GM08714 (cell line): ENCODE results near the gene ZHX3.
"Not testable (repeated sequence)": the region's sequence is repeated elsewhere in the genome, so short reads cannot be mapped to it uniquely, and the experiment has no call there.

Experiments
- H3K4me3 ChIP-seq: fragments of 200-500 bp; sonication (Bioruptor generic); 2 replicates; pipeline ENCODE4 v1.5.1; 2014; ENCODE audit warnings: mild to moderate bottlenecking, low read length, inconsistent platforms
- ZNF274 ChIP-seq: IDR thresholded peaks from 2 replicates; pipeline ENCODE4 v1.6.1; 2012; ENCODE audit warnings: mild to moderate bottlenecking, low read depth, low read length

ZHX3 gene

GRCh38 chr20:41329435-41330342 lies 12.2 kb upstream of the ZHX3 start:
- no peak overlapping the region for H3K4me3 ChIP-seq
- no peak for TF ChIP-seq ZNF274

GRCh38 chr20:41327178-41327577 lies 9.6 kb upstream of the ZHX3 start:
- no peak overlapping the region for H3K4me3 ChIP-seq
- TF ChIP-seq ZNF274: no peak

GRCh38 chr20:41320976-41321375 lies 3.4 kb upstream of the ZHX3 start:
- no peak overlapping the region for H3K4me3 ChIP-seq
- no peak for TF ChIP-seq ZNF274

- TF ChIP-seq ZNF274: no peak
Measured at GRCh38 chr20:41320441-41320840, 2.9 kb upstream of the ZHX3 start.

GRCh38 chr20:41318271-41318649 lies 729 bp upstream of the ZHX3 start:
- peak overlapping the region; percentile 67 for H3K4me3 ChIP-seq
- TF ChIP-seq ZNF274: no peak

More at GRCh38 chr20:41320441-41320840, 2.9 kb upstream of the ZHX3 start:
- H3K4me3 ChIP-seq: no peak overlapping the region

GRCh38 chr20:41316602-41317545 lies 657 bp downstream of the ZHX3 start:
- peak overlapping the region; percentile 77 for H3K4me3 ChIP-seq
- TF ChIP-seq ZNF274: no peak

GRCh38 chr20:41316051-41316450 lies 1.5 kb downstream of the ZHX3 start:
- no peak for TF ChIP-seq ZNF274
- no peak overlapping the region for H3K4me3 ChIP-seq

GRCh38 chr20:41314386-41314785 lies 3.1 kb downstream of the ZHX3 start:
- TF ChIP-seq ZNF274: no peak
- no peak overlapping the region for H3K4me3 ChIP-seq

- H3K4me3 ChIP-seq: not testable (repeated sequence)
Measured at GRCh38 chr20:41312009-41312408, 5.5 kb downstream of the ZHX3 start.

GRCh38 chr20:41309817-41310216 lies 7.7 kb downstream of the ZHX3 start:
- no peak for TF ChIP-seq ZNF274
- H3K4me3 ChIP-seq: no peak overlapping the region

- no peak overlapping the region for H3K4me3 ChIP-seq
- TF ChIP-seq ZNF274: no peak
Measured at GRCh38 chr20:41308726-41309413, 8.7 kb downstream of the ZHX3 start.

- no peak for TF ChIP-seq ZNF274
- no peak overlapping the region for H3K4me3 ChIP-seq
Measured at GRCh38 chr20:41308290-41308711, 9.2 kb downstream of the ZHX3 start.

- H3K4me3 ChIP-seq: no peak overlapping the region
- TF ChIP-seq ZNF274: no peak
Measured at GRCh38 chr20:41307021-41307420, 10.5 kb downstream of the ZHX3 start.

- no peak for TF ChIP-seq ZNF274
- H3K4me3 ChIP-seq: no peak overlapping the region
Measured at GRCh38 chr20:41306061-41306727, 11.3 kb downstream of the ZHX3 start.
